Smooth muscle cell of trachea (primary cell): Measurements from ENCODE around the gene ITGA7. TPM values are rescaled to one million over a fixed set of nuclear protein-coding genes. Genes with fewer than 3 reads are reported as not detected.

Source experiments
- total RNA-seq: library from RNA; depleted of rRNA; stranded (reverse); fragments of >200 nt; gene quantifications from 2 replicates; pipeline ENCODE4 v1.2.1, GENCODE V29; 2014

ITGA7 gene, protein sequence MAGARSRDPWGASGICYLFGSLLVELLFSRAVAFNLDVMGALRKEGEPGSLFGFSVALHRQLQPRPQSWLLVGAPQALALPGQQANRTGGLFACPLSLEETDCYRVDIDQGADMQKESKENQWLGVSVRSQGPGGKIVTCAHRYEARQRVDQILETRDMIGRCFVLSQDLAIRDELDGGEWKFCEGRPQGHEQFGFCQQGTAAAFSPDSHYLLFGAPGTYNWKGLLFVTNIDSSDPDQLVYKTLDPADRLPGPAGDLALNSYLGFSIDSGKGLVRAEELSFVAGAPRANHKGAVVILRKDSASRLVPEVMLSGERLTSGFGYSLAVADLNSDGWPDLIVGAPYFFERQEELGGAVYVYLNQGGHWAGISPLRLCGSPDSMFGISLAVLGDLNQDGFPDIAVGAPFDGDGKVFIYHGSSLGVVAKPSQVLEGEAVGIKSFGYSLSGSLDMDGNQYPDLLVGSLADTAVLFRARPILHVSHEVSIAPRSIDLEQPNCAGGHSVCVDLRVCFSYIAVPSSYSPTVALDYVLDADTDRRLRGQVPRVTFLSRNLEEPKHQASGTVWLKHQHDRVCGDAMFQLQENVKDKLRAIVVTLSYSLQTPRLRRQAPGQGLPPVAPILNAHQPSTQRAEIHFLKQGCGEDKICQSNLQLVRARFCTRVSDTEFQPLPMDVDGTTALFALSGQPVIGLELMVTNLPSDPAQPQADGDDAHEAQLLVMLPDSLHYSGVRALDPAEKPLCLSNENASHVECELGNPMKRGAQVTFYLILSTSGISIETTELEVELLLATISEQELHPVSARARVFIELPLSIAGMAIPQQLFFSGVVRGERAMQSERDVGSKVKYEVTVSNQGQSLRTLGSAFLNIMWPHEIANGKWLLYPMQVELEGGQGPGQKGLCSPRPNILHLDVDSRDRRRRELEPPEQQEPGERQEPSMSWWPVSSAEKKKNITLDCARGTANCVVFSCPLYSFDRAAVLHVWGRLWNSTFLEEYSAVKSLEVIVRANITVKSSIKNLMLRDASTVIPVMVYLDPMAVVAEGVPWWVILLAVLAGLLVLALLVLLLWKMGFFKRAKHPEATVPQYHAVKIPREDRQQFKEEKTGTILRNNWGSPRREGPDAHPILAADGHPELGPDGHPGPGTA
- 55.0 and 68.8 TPM in 2 replicates for total RNA-seq

DNA sequence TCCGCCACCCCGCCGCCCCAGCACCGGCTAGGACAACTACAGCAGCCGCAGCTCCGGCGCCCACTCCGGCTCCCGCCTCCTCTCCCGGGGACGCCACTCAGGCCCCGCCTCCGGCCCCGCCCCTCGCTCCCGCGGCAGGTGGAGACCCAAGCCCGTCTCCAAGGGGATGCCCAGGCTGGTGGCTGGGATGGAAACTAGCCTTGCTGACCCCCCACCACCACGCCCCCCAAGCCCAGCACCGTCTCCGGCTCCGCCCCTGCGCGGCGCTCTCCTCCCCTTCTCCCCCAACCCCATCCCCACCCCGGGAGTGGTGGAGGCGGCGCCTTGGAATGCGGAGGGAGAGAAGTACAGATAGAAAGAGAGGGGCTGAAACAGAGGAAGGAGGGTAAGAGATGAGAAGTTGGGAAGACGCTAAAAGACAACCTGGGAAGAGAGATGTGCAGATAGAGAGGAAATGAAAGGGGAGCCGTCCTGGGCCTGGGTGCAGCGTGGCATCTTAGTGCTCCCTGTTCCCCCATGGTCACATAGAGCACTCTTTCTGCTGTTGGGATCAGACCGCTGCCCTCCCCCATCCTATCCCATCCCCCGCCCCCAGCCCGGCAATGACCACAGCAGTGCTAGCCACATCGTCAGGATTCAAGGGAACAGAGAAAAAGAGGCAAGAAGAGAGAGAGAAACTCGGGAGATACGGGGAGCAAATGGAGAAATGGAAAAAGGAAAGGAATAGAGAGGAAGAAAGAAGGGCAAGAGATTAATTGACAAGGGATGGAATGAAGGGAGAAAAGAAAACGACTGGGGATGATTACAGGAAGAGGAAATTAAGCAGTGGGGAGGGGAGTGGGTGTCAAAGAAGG lies at the start of gene ITGA7:
TSS of gene ITGA7 (minus strand) at position 64 of the 854 bp plus-strand sequence. CDS start 222 bp downstream, outside the sequence.

DNA sequence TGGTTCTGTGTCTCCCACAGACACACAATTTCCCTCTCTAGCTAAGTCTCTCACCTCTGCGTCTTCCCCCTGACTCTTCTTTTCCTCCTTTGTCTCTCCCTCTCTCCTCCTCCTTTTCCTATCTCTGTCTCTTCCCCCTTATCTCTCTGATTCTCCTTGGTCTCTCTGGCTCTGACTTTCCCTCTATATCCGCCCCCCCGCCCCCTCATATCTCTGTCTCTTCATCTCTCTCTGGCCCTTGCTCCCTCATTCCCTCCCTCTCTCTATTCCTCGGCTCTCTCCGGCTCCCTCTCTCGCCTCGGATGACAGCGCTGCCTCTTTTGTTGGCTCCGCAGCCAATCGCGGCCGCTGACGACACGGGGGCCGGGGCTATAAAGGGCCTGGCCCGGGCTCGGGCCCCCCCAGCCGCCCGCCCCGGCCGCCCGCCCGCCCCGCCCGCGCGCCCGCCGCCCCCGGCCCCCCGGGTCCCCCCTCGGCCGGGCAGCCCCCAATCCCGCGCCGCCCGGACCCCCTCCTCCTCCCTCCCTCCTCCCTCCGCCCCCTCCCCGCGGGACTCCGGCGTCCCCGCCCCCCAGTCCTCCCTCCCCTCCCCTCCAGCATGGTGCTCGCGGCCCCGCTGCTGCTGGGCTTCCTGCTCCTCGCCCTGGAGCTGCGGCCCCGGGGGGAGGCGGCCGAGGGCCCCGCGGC lies 35.2 kb upstream of the ITGA7 start, which contains the start of gene GDF11:
TSS of gene GDF11 (plus strand) at position 404 of the 687 bp plus-strand sequence. CDS start at position 599, 195 bp downstream.

DNA sequence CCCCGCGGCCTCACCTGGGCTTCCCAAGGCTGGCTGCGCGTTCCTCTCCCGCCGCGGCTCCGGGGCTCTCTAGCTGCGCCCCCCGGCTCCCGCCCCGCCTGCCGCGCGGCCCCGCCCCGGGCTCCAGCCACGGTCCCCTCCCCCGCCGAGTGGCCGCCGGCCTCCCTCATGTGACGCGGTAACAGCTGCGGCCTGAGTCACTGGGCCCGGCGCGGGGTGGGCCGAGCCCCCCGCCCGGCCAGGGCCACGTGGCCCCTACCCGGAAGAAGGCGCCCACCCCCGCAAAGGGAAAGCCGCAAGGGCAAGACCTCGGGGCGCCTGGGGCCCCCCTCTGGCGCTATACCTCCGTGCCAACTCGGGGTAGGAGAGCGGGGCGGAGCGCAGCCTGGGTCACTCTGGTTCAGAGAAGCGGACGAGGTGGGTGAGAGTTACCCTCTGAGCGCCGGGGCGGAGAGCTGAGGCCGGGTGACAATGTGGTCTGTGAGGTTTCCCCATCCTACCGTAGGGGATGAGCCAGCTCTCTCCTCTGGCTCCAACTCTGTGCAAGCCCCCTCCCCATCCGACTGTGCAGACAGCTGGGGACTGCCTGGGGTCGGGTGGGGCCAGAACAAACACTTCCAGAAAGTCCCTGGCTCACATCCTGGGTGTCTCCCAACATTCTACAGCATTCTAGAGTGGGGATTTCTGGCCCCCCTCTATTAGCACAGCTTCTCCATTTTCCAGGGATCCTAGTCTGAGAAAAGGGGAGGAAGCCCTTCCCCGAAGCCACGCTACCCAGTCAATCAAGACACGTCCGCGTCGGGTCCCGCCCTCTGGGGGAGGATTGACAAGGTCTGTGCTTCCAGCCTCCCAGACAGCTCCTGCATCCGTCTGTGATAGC lies 21.5 kb upstream of the ITGA7 start, which contains the start of gene CD63:
TSS of gene CD63 (minus strand) at position 71 of the 880 bp plus-strand sequence. CDS start 668 bp downstream, outside the sequence.

DNA sequence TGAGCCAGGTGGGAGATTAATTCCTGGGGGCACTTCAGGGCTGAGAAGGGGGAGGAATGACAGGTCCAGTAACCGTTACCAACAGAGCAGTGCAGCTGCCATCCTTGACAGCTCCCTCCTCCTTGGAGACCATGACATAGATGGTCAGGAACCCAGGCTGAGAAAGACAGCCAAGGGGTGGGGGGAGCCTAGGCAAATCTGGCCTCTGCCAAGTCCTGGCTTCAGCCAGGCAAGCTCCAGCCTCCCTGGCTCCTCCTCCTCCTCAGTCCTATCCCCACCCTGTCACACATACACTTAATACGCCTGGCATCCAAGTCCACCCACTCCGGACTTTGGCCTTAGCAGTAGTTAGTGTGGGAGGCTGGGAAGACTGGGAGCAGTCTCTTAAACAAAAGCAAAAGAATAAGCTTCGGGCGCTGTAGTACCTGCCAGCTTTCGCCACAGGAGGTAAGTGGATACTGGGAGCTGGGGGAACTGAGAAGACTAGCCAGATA lies 12.4 kb upstream of the ITGA7 start, which contains the start of gene RDH5:
TSS of gene RDH5 (plus strand) at position 323 of the 494 bp plus-strand sequence. CDS start 792 bp downstream, outside the sequence.

DNA sequence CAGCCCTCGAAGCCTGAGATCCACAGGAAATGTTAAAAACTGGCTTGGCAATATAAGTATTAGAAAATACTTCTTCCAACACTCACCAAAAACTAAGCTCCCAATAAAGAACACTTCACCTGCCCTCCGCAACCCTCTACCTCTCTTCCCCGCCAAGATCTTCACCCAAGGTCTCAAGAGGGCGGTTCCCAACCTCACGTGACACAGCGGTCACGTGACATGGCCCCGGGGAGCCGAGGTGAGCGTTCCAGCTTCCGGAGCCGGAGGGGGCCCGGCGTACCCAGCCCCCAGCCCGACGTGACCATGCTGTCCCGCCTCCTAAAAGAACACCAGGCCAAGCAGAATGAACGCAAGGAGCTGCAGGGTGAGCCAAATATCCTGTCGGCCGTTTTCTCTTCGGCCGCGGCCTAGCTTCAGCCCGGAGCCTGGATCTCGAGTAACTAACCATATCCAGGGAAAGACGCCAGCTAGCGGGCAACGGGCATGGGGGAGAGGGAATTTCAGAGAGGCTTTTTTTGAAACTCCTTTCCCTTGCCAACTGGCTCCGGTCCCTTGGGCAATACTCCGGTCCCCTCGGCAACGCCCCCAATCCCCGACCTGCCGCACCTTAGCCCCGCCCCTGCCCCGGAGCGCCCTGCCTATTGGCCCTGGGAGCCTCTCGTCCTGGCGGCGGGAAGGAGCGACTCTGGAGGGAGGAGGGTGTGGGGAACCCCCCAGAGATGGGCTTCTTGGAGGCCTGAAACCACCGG lies 8.3 kb upstream of the ITGA7 start, which contains the start of gene BLOC1S1:
TSS of gene BLOC1S1 (plus strand) at position 214 of the 749 bp plus-strand sequence. CDS start at position 220, 6 bp downstream.

DNA sequence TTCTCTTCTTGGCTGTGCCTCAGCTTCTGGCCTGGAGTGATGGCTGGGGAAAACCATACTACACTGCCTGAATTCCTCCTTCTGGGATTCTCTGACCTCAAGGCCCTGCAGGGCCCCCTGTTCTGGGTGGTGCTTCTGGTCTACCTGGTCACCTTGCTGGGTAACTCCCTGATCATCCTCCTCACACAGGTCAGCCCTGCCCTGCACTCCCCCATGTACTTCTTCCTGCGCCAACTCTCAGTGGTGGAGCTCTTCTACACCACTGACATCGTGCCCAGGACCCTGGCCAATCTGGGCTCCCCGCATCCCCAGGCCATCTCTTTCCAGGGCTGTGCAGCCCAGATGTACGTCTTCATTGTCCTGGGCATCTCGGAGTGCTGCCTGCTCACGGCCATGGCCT lies 70.9 kb downstream of the ITGA7 start, which contains the start of gene OR10P1:
TSS of gene OR10P1 (plus strand) at position 40 of the 400 bp plus-strand sequence. CDS start at position 40, 0 bp downstream.

Other genes with a start within 250 kb of the ITGA7 start
- gene OR6C70, start 237.8 kb downstream of the ITGA7 start, total RNA-seq, result not detected in 2 replicates
- not detected in 2 replicates for gene OR6C68, start 215.5 kb downstream of the ITGA7 start, total RNA-seq
- not detected in 2 replicates for gene OR6C4, start 158.3 kb downstream of the ITGA7 start, total RNA-seq
- not detected in 2 replicates for gene OR2AP1, start 135.4 kb downstream of the ITGA7 start, total RNA-seq
- gene OR10P1, start 71.0 kb downstream of the ITGA7 start, total RNA-seq, result not detected in 2 replicates
- 62.9 and 118 TPM in 2 replicates for gene BLOC1S1, start 8.1 kb upstream of the ITGA7 start, total RNA-seq
- gene RDH5, start 12.5 kb upstream of the ITGA7 start, total RNA-seq, result 36.7 and 58.9 TPM in 2 replicates
- 2,880 and 3,412 TPM in 2 replicates for gene CD63, start 21.1 kb upstream of the ITGA7 start, total RNA-seq
- 10.2 and 18.4 TPM in 2 replicates for gene GDF11, start 35.2 kb upstream of the ITGA7 start, total RNA-seq
- gene SARNP, start 109.8 kb upstream of the ITGA7 start, total RNA-seq, result 63.2 and 108 TPM in 2 replicates
- gene ORMDL2, start 110.1 kb upstream of the ITGA7 start, total RNA-seq, result 12.2 and 24.9 TPM in 2 replicates
- gene DNAJC14, start 121.7 kb upstream of the ITGA7 start, total RNA-seq, result 72.8 and 74.6 TPM in 2 replicates
- 8.4 and 12.1 TPM in 2 replicates for gene MMP19, start 135.0 kb upstream of the ITGA7 start, total RNA-seq
- gene PYM1, start 220.0 kb upstream of the ITGA7 start, total RNA-seq, result 34.2 and 36.5 TPM in 2 replicates
- gene DGKA, start 223.3 kb upstream of the ITGA7 start, total RNA-seq, result 68.6 and 74.2 TPM in 2 replicates